ENCODE measurements around the gene ARL1. TPM values are rescaled to one million over a fixed set of nuclear protein-coding genes. Genes with fewer than 3 reads are reported as not detected.

ARL1 gene
- 89.8 and 136 TPM in 2 replicates for total RNA-seq (2011; cell fraction: chromatin; rRNA removed; ENCODE audit: low replicate concordance)
- 61.7 and 72.4 TPM in 2 replicates for total RNA-seq (2011; cell fraction: nucleolus; rRNA removed)
- 113 and 145 TPM in 2 replicates for total RNA-seq (2011; cell fraction: nucleoplasm; rRNA removed)
- 52.5 and 53.0 TPM in 2 replicates for total RNA-seq (2014; rRNA removed)
- 68.6 and 82.2 TPM in 2 replicates for total RNA-seq (2014; rRNA removed; fragmentation: Illumina TruSeq; extraction: Trizol)
- 61.2 and 64.4 TPM in 2 replicates for total RNA-seq (2015; rRNA removed; fragmentation: Illumina TruSeq; extraction: Trizol)
- total RNA-seq (2021): 68.5 and 70.6 TPM in 2 replicates
- polyA plus RNA-seq (2011; rRNA removed): 116 and 124 TPM in 2 replicates
- polyA plus RNA-seq (2011; cell fraction: cytosol; rRNA removed): 16.4 and 47.3 TPM in 2 replicates
- polyA plus RNA-seq (2011; cell fraction: nucleus; rRNA removed): 30.2 and 53.8 TPM in 2 replicates
- polyA plus RNA-seq (2012): 55.1 and 66.1 TPM in 2 replicates
- polyA plus RNA-seq (2014; fragmentation: Illumina TruSeq; extraction: Trizol): 83.4 and 83.6 TPM in 2 replicates
- 100 to 1,000 TPM; 126 to 127 TPM for polyA plus RNA-seq (2014; fragmentation: Nextera tagmentation; extraction: Ambion mirVana)
- 61.0 and 83.8 TPM in 2 replicates for polyA plus RNA-seq (2014; rRNA removed)
- 151 and 192 TPM in 2 replicates for polyA minus RNA-seq (2011; rRNA and poly(A)+ RNA removed)
- 37.4 and 50.3 TPM in 2 replicates for polyA minus RNA-seq (2011; cell fraction: cytosol; rRNA and poly(A)+ RNA removed)
- 49.9 and 107 TPM in 2 replicates for polyA minus RNA-seq (2011; cell fraction: nucleus; rRNA and poly(A)+ RNA removed)
- Bru-seq, nascent RNA: percentile 83 among the genes with signal in this experiment
- percentile 92 among the genes with signal in this experiment for BruChase-seq, experiment 1, labeled RNA remaining after a 2-hour chase
- BruChase-seq, experiment 2, labeled RNA remaining after a 6-hour chase: percentile 91 among the genes with signal in this experiment
- long read RNA-seq, experiment 1, transcript ARL1-201 (6 exons, 3,241 nt): major isoform, 130 of 149 reads
- long read RNA-seq, experiment 1, partial matches to known transcripts: 3 of 149 reads
- long read RNA-seq, experiment 1, other reads (novel, unspliced or antisense): 12 of 149 reads
- long read RNA-seq, experiment 2, partial matches to known transcripts: 6 of 49 reads
- long read RNA-seq, experiment 2, other reads (novel, unspliced or antisense): 43 of 49 reads
- long read RNA-seq, experiment 3, transcript ARL1-201 (6 exons, 3,241 nt): major isoform, 66 of 77 reads
- long read RNA-seq, experiment 3, partial matches to known transcripts: 3 of 77 reads
- long read RNA-seq, experiment 3, other reads (novel, unspliced or antisense): 8 of 77 reads

DNA sequence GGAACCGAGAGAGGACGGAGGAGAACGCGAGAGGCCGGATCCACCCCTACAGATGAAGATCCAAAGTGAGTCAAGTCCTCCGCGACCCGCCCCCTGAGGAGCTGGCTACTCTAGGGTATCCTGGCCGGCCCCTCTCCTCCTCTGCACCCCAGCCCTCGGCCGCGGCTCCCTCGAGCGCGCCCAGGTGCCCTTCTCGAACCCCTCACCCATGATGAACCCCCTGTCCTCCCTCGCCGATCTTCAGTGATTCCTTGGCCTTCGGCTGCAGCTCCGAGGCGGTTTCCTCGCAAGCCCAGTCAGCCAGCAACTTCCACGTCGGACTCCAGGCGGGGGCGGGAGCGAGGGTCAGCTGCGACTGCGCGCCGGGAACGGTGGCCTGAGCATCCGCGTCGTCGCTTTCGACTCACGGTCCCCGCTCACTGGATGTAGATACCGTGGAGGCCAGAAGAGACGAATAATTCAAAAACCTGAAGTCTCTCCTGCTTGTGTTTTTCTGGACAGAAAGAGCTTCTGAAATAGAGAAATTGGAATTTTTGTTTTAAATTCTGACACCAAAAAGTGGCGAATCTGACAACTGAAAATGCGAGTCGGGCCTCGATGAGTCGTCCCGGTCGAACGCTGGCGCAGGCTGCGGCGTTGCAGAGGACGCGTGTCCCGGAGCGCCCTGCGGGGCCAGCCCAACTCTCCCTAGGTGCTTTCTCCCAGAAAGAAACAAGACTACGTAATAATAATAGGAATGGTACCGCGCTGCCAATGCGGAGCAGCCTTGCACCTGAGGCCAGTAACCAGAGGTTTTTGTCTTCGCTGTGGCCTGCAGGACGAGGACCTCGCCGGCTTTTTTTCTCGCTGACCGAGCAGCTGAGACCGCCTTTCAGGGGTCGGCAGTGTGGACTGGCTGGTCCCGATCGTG, at the start of gene ARL1:
Gene ARL1 (minus strand): TSS at position 337 of the 910 bp plus-strand sequence. CDS start 127 bp downstream, at position 210.
- under 1% methylated on average over 69 of the region's 71 CpGs for WGBS (ENCODE audit: insufficient coverage, low coverage, missing lambda C conversion rate)
- Histone ChIP-seq H3K9me1 (ENCODE audit: control insufficient read depth, insufficient read depth, low read length) (no peaks in the 10 kb centered on the region), H3K4me3 (peak within 1 kb of the TSS; percentile 75), H4K20me1 (replicated peaks; ENCODE audit: control insufficient read depth, insufficient read depth, low read length) (no peaks in the 10 kb centered on the region), H3K79me2 (ENCODE audit: control insufficient read depth, insufficient read depth, low read length) (peaks cover 57% of the 10 kb centered on the region), H3K4me2 (ENCODE audit: insufficient read depth, low read length) (peak within 1 kb of the TSS; percentile 90), H3K4me1 (replicated peaks in 1 of 2; ENCODE audit: control insufficient read depth in 2 of 2, insufficient read depth in 2 of 2, low read length in 2 of 2) (peaks cover 9 to 14% of the 10 kb centered on the region in 2 experiments; a peak in 3 of 5 replicates), H3K27me3 (ENCODE audit: control insufficient read depth in 2 of 2, insufficient read depth in 2 of 2, low read length in 2 of 2) (no peaks in the 10 kb centered on the region), H3K9ac (ENCODE audit: insufficient read depth in 1 of 2, low read depth in 2 of 2, low read length in 2 of 2) (peak within 1 kb of the TSS; percentile 96 to 99), H3K36me3 (ENCODE audit: control insufficient read depth, insufficient read depth, low read length) (peaks cover 11% of the 10 kb centered on the region), H3K27ac (ENCODE audit: extremely low read depth, low read depth, low read length) (peak within 1 kb of the TSS; percentile 98), H2AFZ (ENCODE audit: low read depth, low read length) (peak within 1 kb of the TSS; percentile 96), H3K9me3 (replicated peaks; ENCODE audit: control insufficient read depth, insufficient read depth, low read depth, low read length) (no peaks in the 10 kb centered on the region)
- DNase-seq (ENCODE audit: extremely low read depth in 1 of 4, low spot score in 3 of 4) (peak; percentile 76 to 91 (median 82)), ATAC-seq (peak; percentile 90), FAIRE-seq (peak; percentile 85)
- in situ Hi-C loops (cut with MboI): loop anchor here (25.0 kb wide), 1 partner anchor 1405 kb away; no protein-coding TSS in a partner anchor
- BruUV-seq (replicated peaks): no TSS peak
- ChIA-PET CTCF (ENCODE audit: low intra/inter-chr PET ratio) (no interaction called here), POLR2A (interaction anchor here (0.7 to 1.5 kb wide), 7 partner anchors 12 to 422 kb away, joined by 3 to 4 read pairs (median 3); no protein-coding TSS in a partner anchor)
- intact Hi-C loops (cut with micrococcal nuclease): no loop called here
- TF ChIP-seq, protein P1, sequence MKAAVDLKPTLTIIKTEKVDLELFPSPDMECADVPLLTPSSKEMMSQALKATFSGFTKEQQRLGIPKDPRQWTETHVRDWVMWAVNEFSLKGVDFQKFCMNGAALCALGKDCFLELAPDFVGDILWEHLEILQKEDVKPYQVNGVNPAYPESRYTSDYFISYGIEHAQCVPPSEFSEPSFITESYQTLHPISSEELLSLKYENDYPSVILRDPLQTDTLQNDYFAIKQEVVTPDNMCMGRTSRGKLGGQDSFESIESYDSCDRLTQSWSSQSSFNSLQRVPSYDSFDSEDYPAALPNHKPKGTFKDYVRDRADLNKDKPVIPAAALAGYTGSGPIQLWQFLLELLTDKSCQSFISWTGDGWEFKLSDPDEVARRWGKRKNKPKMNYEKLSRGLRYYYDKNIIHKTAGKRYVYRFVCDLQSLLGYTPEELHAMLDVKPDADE (conservative IDR thresholded peaks at IDR 0.05; ENCODE audit: control insufficient read depth, low read depth, low read length): peak; percentile 42
- no peak for TF ChIP-seq TCF15 (CRISPR knock-in tag; IDR thresholded peaks at IDR 0.05)
- TF ChIP-seq CREB3 (tag; conservative IDR thresholded peaks at IDR 0.05; ENCODE audit: low read depth): peak; percentile 67; the same call in 1 of the 2 replicates
- TF ChIP-seq BMI1 (IDR thresholded peaks at IDR 0.05; ENCODE audit: low read length): no peak
- TF ChIP-seq TCF7 (IDR thresholded peaks at IDR 0.05; ENCODE audit: borderline replicate concordance): no peak
- TF ChIP-seq NFYB (IDR thresholded peaks at IDR 0.05; ENCODE audit: extremely low read depth, insufficient read length): no peak
- no peak for TF ChIP-seq PRMT5 (CRISPR knock-in tag; IDR thresholded peaks at IDR 0.05)
- no peak for TF ChIP-seq SIRT6 (IDR thresholded peaks at IDR 0.05; ENCODE audit: low read depth, low read length)
- no peak for TF ChIP-seq CBFA2T2 (conservative IDR thresholded peaks at IDR 0.05)
- no peak for TF ChIP-seq HDAC3 (IDR thresholded peaks at IDR 0.05; ENCODE audit: borderline replicate concordance, partially characterized antibody)
- TF ChIP-seq PTRF (tag; IDR thresholded peaks at IDR 0.05): no peak
- peak; percentile 86 for TF ChIP-seq L3MBTL2 (IDR thresholded peaks at IDR 0.05)
- no peak for TF ChIP-seq GABPB2 (CRISPR knock-in tag; conservative IDR thresholded peaks at IDR 0.05)

All from K562 (cell line).